ENCODE data around the gene NDOR1.

NDOR1 gene

GRCh38 chr9:137198902-137199283, 6.6 kb upstream of the NDOR1 start:
- no peak for DNase-seq (ENCODE audit: low read depth)

- DNase-seq (ENCODE audit: low read depth): peak; percentile 48
These were observed 5.9 kb upstream of the NDOR1 start for GRCh38 chr9:137199411-137200121.

GRCh38 chr9:137200311-137201204, 4.9 kb upstream of the NDOR1 start, which contains the start of gene TPRN:
Gene TPRN (minus strand): TSS chr9:137200741. CDS start chr9:137200711, 30 bp downstream.
- DNase-seq (ENCODE audit: low read depth): peak; percentile 99

GRCh38 chr9:137201205-137201868, 4.2 kb upstream of the NDOR1 start:
- DNase-seq (ENCODE audit: low read depth): no peak

GRCh38 chr9:137202966-137203365, 2.5 kb upstream of the NDOR1 start:
- no peak for DNase-seq (ENCODE audit: low read depth)

- DNase-seq (ENCODE audit: low read depth): no peak
These were observed 772 bp upstream of the NDOR1 start for GRCh38 chr9:137204731-137205125.

GRCh38 chr9:137206602-137207001, 1.1 kb downstream of the NDOR1 start:
- DNase-seq (ENCODE audit: low read depth): no peak

- no peak for DNase-seq (ENCODE audit: low read depth)
These were observed 6.0 kb downstream of the NDOR1 start for GRCh38 chr9:137211532-137211931.

GRCh38 chr9:137212520-137212919, 7.0 kb downstream of the NDOR1 start:
- DNase-seq (ENCODE audit: low read depth): no peak

- no peak for DNase-seq (ENCODE audit: low read depth)
These were observed 7.9 kb downstream of the NDOR1 start for GRCh38 chr9:137213160-137214060.

GRCh38 chr9:137214620-137215019, 9.1 kb downstream of the NDOR1 start:
- no peak for DNase-seq (ENCODE audit: low read depth)

- DNase-seq (ENCODE audit: low read depth): no peak
These were observed 9.9 kb downstream of the NDOR1 start for GRCh38 chr9:137215196-137215986.

- no peak for DNase-seq (ENCODE audit: low read depth)
These were observed 10.9 kb downstream of the NDOR1 start for GRCh38 chr9:137216188-137216965.

GRCh38 chr9:137217276-137218211, 12.0 kb downstream of the NDOR1 start:
- DNase-seq (ENCODE audit: low read depth): no peak

GRCh38 chr9:137218212-137218753, 12.8 kb downstream of the NDOR1 start:
- no peak for DNase-seq (ENCODE audit: low read depth)

GRCh38 chr9:137218754-137219271, 13.3 kb downstream of the NDOR1 start:
- DNase-seq (ENCODE audit: low read depth): peak; percentile 58

GRCh38 chr9:137219757-137220316, 14.3 kb downstream of the NDOR1 start:
- no peak for DNase-seq (ENCODE audit: low read depth)

Data from iris pigment epithelial cell (primary cell).